ENCODE data around the gene MYH6.
"Not testable (repeated sequence)": the region's sequence is repeated elsewhere in the genome, so short reads cannot be mapped to it uniquely, and the experiment has no call there.

Gene MYH6

DNA sequence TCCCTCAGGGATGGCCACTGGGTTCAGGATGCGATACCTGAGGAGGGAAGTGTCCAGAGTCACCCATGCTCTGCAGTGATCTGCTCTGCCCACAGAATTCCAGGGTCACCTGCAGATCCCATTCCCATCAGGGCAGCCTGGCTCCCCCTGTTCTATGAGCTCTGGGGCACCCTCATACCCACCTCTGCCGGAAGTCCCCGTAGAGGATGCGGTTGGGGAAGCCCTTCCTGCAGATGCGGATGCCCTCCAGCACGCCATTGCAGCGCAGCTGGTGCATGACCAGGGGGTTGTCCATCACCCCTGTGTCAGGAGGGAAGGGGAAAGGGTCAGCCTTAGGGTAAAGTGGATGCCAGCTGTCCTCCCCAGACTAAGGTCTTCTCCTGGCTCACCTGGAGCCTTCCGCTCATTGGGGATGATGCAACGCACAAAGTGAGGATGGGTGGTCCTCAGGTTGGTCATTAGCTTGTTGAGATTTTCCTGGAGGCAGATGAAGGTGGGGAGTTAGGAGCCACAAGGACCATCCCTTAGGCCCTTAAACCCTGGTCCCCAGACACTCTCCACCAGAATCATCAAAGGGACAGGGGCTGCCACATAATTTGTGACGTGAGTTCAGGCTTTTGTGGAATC is 11.2 kb downstream of the MYH6 start:
- DNase-seq: no peak

- DNase-seq: no peak
These were observed 11.9 kb downstream of the MYH6 start for GRCh38 chr14:23396126-23396525.

- DNase-seq: no peak
These were observed 15.5 kb downstream of the MYH6 start for GRCh38 chr14:23392613-23393012.

DNA sequence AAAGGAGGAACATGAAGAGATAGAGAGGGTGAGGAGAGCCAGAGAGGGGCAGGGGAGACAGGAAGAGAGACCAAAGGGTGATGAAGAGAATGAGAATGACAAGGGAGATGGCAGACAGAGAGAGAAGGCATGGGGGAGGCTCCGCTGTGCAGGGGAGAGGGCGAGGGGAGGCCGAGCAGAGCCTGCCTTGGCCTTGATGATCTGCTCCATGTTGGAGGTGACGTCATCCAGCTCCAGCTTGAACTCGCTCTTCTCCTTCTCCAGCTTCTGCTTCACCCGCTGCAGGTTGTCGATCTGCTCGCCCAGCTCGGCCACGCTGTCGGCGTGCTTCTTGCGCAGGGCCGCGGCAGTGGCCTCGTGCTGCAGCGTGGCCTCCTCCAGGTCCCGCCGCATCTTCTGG is 18.2 kb downstream of the MYH6 start:
- DNase-seq: not testable (repeated sequence)

DNA sequence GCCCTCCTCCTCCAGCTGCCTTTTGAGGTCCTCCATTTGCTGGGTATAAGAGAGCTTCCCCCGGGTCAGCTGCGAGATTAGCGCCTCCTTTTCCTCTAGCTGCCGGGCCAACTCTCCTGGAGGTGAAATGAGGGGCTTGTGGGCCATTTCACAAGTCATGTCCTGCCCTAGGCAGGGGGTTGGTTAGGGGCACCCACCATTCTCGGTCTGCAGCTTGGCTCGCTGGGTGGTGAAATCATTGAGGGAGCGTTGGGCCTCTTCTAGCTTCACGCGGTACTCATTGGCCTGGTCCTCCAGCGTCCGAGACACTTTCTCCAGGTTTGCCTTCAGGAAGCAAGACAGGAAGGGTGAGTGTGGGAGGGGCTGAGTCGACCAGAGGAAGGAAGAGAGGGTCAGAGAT is 18.7 kb downstream of the MYH6 start:
- no peak for DNase-seq

DNA sequence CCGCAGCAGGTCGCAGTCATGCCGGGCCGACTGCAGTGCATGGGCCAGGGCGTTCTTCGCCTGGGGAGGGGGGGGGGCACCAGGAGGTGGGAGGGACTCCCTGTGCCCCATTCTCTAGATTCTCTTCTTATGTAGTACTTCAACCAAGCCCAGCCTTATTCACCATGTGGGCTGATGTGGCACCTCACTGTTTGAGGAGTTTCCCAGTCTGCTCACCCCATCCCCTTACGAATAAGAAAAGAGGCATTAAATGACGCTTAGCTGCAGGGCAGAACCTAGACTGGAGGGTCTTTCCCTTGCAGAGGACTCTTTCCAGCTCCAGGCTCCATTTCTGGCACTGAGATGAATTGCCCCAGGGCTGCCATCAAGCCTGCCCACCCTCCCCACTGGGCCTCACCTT is 19.1 kb downstream of the MYH6 start:
- DNase-seq: no peak

- DNase-seq: no peak
These were observed 19.9 kb downstream of the MYH6 start for GRCh38 chr14:23387916-23388882.

- no peak for DNase-seq
These were observed 21.1 kb downstream of the MYH6 start for GRCh38 chr14:23386999-23387398.

- not testable (repeated sequence) for DNase-seq
These were observed 21.8 kb downstream of the MYH6 start for GRCh38 chr14:23386266-23386657.

GRCh38 chr14:23385642-23386265 is 22.3 kb downstream of the MYH6 start:
- peak; percentile 17 for DNase-seq

- no peak for DNase-seq
These were observed 22.8 kb downstream of the MYH6 start for GRCh38 chr14:23385244-23385641.

DNA sequence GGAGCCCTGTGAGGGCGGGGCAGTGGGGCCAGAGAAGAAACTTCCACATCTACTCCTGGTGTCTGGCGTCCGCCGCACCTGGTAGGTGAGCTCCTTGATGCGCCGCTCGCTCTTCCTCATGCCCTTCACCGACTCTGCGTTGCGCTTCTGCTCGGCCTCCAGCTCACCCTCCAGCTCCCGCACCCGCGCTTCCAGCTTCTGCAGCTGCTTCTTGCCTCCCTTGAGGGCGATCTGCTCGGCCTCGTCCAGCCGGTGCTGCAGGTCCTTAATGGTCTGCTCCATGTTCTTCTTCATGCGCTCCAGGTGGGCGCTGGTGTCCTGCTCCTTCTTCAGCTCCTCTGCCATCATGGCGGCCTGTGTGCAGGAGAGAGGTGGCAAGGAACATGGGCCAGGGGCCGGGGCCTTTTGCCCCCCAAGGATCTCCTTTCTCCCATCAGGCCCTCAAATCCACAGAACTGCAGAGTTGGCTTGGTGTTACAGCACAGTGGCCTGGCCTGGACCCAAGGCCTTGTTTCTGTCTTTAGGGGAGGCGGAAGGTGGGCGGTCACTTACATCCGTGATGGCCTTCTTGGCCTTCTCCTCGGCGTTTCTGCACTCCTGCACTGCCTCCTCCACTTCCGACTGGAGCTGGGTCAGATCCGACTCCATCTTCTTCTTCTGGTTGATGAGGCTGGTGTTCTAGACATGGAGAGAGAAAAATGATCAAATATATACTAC is 23.6 kb downstream of the MYH6 start:
- no peak for DNase-seq

GRCh38 chr14:23382731-23383440 is 25.2 kb downstream of the MYH6 start:
- no peak for DNase-seq

DNA sequence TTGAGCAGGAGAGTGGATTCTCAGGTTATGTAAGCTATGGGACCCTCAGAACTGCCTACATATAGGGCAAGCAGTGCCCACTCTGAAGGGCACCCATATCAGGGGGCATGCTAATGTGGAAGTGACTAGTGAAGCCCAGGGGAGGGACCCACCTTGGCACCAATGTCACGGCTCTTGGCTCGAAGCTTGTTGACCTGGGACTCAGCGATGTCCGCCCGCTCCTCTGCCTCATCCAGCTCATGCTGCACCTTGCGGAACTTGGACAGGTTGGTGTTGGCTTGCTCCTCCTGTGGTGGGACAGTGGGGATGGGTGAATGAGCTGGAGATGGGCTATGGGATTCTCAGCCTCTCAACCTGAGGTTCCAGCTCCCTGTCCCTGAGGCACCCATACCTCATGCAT is 25.8 kb downstream of the MYH6 start:
- no peak for DNase-seq

GRCh38 chr14:23381871-23382270 is 26.2 kb downstream of the MYH6 start:
- DNase-seq: no peak

DNA sequence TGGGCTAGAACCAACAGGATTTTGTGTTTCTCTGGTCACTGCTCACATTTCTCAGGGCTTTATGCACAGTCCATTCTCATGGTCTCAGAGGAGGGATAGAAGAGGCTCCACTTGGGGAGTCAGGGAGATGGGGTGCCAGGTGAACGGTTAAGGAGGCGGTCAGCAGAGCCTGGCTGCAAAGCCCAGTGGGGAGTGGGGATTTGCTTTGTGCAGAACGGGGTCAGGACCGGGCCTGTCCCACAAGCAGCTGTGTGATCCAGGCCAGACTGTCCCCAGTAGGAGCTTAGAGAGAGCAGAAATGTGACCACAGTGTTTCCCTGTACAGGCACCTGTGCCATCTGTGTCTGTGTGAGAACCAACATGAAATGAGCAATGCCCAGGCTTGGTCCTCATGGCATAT is 27.1 kb downstream of the MYH6 start:
- no peak for DNase-seq

- DNase-seq: no peak
These were observed 27.7 kb downstream of the MYH6 start for GRCh38 chr14:23380197-23380914.

- DNase-seq: peak; percentile 38
These were observed 28.5 kb downstream of the MYH6 start for GRCh38 chr14:23379366-23380196.

- DNase-seq: no peak
These were observed 29.4 kb downstream of the MYH6 start for GRCh38 chr14:23378612-23379220.
